Islet precursor cell (in vitro differentiated cells): Measurements from ENCODE around the gene DGKB.

ENCODE experiments used
- DNase-seq: peaks from one replicate; pipeline ENCODE4 v3.0.0-alpha.2; 2018

DGKB gene

GRCh38 chr7:14818871-14819270 is 83.7 kb downstream of the DGKB start:
- no peak for DNase-seq

- no peak for DNase-seq
Measured at GRCh38 chr7:14817829-14818614, 84.5 kb downstream of the DGKB start.

GRCh38 chr7:14807507-14807906 is 95.0 kb downstream of the DGKB start:
- no peak for DNase-seq

- no peak for DNase-seq
Measured at GRCh38 chr7:14806891-14807290, 95.7 kb downstream of the DGKB start.

- no peak for DNase-seq
Measured at GRCh38 chr7:14805105-14805719, 97.3 kb downstream of the DGKB start.

GRCh38 chr7:14800664-14801063 is 101.9 kb downstream of the DGKB start:
- no peak for DNase-seq

GRCh38 chr7:14793151-14793550 is 109.4 kb downstream of the DGKB start:
- no peak for DNase-seq

GRCh38 chr7:14787551-14787950 is 115.0 kb downstream of the DGKB start:
- DNase-seq = no peak

GRCh38 chr7:14786314-14786895 is 116.1 kb downstream of the DGKB start:
- no peak for DNase-seq

- no peak for DNase-seq
Measured at GRCh38 chr7:14777806-14778205, 124.7 kb downstream of the DGKB start.

GRCh38 chr7:14776266-14776665 is 126.3 kb downstream of the DGKB start:
- DNase-seq = no peak

- DNase-seq = no peak
Measured at GRCh38 chr7:14773729-14774271, 128.8 kb downstream of the DGKB start.

GRCh38 chr7:14770614-14771013 is 131.9 kb downstream of the DGKB start:
- DNase-seq = no peak

- no peak for DNase-seq
Measured at GRCh38 chr7:14769261-14769660, 133.3 kb downstream of the DGKB start.

- DNase-seq = no peak
Measured at GRCh38 chr7:14767716-14768425, 134.7 kb downstream of the DGKB start.

GRCh38 chr7:14766747-14767146 is 135.8 kb downstream of the DGKB start:
- no peak for DNase-seq

- no peak for DNase-seq
Measured at GRCh38 chr7:14765731-14766130, 136.8 kb downstream of the DGKB start.

- DNase-seq = no peak
Measured at GRCh38 chr7:14762561-14762960, 140.0 kb downstream of the DGKB start.

- DNase-seq = no peak
Measured at GRCh38 chr7:14761510-14762296, 140.8 kb downstream of the DGKB start.

GRCh38 chr7:14760730-14761478 is 141.6 kb downstream of the DGKB start:
- no peak for DNase-seq

GRCh38 chr7:14759785-14760184 is 142.8 kb downstream of the DGKB start:
- no peak for DNase-seq

GRCh38 chr7:14754631-14755030 is 147.9 kb downstream of the DGKB start:
- no peak for DNase-seq
